ENCODE results near the gene MPPED2. TPM values are rescaled to one million over a fixed set of nuclear protein-coding genes. Genes with fewer than 3 reads are reported as not detected.

MPPED2 gene
- total RNA-seq, 1 donor from 2014 or later = 25.9 TPM

DNA sequence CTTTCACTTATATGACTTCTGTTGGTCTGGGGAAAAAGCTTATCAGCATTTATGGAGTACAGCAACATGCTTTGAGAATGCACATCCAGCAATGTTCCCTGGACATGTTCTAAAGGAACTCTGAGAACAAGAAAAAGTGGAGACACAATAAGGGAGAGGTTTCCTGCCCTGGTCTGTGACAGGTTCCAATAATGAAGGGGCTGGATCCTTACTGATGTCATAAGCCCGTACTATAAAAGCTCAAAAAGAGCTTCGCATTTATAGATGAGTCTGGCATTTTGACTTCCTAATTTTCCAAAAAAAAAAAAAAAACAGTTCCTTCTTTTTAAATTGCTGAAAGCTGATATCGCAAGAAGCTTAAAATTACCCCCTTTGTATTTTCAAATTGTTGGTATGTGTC lies 129.1 kb downstream of the MPPED2 start:
- Mint-ChIP-seq H3K9me3 (ENCODE audit: low read depth) (no peaks in the 10 kb centered on the region), H3K27ac (no peak overlapping the region), H3K4me1 (ENCODE audit: low read depth) (peaks cover 20% of the 10 kb centered on the region), H3K4me3 (ENCODE audit: low read depth) (no peak overlapping the region), H3K27me3 (no peaks in the 10 kb centered on the region), H3K36me3 (ENCODE audit: insufficient read depth) (peaks cover 3% of the 10 kb centered on the region)
- DNase-seq (ENCODE audit: low spot score, unreplicated experiment) = no peak
- TF ChIP-seq, protein P1, sequence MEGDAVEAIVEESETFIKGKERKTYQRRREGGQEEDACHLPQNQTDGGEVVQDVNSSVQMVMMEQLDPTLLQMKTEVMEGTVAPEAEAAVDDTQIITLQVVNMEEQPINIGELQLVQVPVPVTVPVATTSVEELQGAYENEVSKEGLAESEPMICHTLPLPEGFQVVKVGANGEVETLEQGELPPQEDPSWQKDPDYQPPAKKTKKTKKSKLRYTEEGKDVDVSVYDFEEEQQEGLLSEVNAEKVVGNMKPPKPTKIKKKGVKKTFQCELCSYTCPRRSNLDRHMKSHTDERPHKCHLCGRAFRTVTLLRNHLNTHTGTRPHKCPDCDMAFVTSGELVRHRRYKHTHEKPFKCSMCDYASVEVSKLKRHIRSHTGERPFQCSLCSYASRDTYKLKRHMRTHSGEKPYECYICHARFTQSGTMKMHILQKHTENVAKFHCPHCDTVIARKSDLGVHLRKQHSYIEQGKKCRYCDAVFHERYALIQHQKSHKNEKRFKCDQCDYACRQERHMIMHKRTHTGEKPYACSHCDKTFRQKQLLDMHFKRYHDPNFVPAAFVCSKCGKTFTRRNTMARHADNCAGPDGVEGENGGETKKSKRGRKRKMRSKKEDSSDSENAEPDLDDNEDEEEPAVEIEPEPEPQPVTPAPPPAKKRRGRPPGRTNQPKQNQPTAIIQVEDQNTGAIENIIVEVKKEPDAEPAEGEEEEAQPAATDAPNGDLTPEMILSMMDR (IDR thresholded peaks at IDR 0.05; ENCODE audit: unreplicated experiment) = no peak

DNA sequence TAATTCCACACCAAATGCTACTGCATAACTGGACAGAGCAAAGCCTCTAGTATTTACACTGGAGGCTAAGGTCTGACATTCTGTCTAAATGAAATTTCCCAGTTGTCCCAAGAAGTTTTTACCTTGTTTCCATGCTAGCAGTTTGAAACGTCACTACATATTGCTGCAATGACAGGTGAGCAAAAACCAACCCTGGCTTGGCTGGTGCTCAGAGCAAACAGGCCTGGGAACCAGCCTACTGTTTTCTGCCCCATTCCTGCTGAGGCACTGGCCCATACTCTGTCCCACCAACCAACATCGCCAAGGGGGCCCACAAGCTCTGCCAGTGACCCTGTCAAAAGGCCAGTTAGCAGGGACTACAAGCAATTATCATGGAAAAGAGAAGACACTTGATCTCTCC lies 131.1 kb downstream of the MPPED2 start:
- H3K4me3 Mint-ChIP-seq (ENCODE audit: low read depth) = no peak overlapping the region
- TF ChIP-seq, protein P1 (IDR thresholded peaks at IDR 0.05; ENCODE audit: unreplicated experiment) = no peak
- peaks cover 3% of the 10 kb centered on the region for H3K36me3 Mint-ChIP-seq (ENCODE audit: insufficient read depth)
- no peak for DNase-seq (ENCODE audit: low spot score, unreplicated experiment)
- H3K9me3 Mint-ChIP-seq (ENCODE audit: low read depth) = no peaks in the 10 kb centered on the region
- no peaks in the 10 kb centered on the region for H3K27me3 Mint-ChIP-seq
- peaks cover 20% of the 10 kb centered on the region for H3K4me1 Mint-ChIP-seq (ENCODE audit: low read depth)
- no peak overlapping the region for H3K27ac Mint-ChIP-seq

DNA sequence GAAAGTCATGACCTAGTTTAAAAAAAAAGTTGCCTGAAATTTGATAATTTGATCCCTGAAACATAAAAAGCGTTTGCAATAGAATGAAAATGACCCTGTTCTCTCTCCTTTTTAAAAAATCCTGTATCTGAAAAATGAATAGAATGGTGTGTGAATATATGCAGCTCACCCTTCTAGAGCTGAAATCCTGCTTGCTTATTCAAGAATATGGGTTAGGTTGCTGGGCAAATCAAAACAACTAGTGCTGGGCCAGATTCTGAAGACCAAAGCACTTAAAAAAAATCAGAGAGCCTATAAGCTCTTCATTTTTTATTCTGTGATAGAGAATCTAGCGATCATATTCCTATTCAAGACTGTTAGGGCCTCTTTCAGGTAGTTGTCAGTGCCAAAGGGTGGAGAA lies 131.6 kb downstream of the MPPED2 start:
- TF ChIP-seq, protein P1 (IDR thresholded peaks at IDR 0.05; ENCODE audit: unreplicated experiment) = no peak
- H3K4me1 Mint-ChIP-seq (ENCODE audit: low read depth) = peaks cover 20% of the 10 kb centered on the region
- no peak overlapping the region for H3K27ac Mint-ChIP-seq
- no peak for DNase-seq (ENCODE audit: low spot score, unreplicated experiment)
- peaks cover 3% of the 10 kb centered on the region for H3K36me3 Mint-ChIP-seq (ENCODE audit: insufficient read depth)
- H3K4me3 Mint-ChIP-seq (ENCODE audit: low read depth) = no peak overlapping the region
- H3K9me3 Mint-ChIP-seq (ENCODE audit: low read depth) = no peaks in the 10 kb centered on the region
- no peaks in the 10 kb centered on the region for H3K27me3 Mint-ChIP-seq

GRCh38 chr11:30454111-30454510 lies 132.0 kb downstream of the MPPED2 start:
- Mint-ChIP-seq H3K4me3 (ENCODE audit: low read depth) (no peak overlapping the region), H3K36me3 (ENCODE audit: insufficient read depth) (peaks cover 3% of the 10 kb centered on the region), H3K4me1 (ENCODE audit: low read depth) (peaks cover 20% of the 10 kb centered on the region), H3K27ac (no peak overlapping the region), H3K9me3 (ENCODE audit: low read depth) (no peaks in the 10 kb centered on the region), H3K27me3 (no peaks in the 10 kb centered on the region)
- TF ChIP-seq, protein P1 (IDR thresholded peaks at IDR 0.05; ENCODE audit: unreplicated experiment) = no peak
- no peak for DNase-seq (ENCODE audit: low spot score, unreplicated experiment)

- DNase-seq (ENCODE audit: low spot score, unreplicated experiment) = no peak
- Mint-ChIP-seq H3K4me1 (ENCODE audit: low read depth) (peaks cover 20% of the 10 kb centered on the region), H3K27ac (no peak overlapping the region), H3K9me3 (ENCODE audit: low read depth) (no peaks in the 10 kb centered on the region), H3K36me3 (ENCODE audit: insufficient read depth) (peaks cover 3% of the 10 kb centered on the region), H3K27me3 (no peaks in the 10 kb centered on the region), H3K4me3 (ENCODE audit: low read depth) (no peak overlapping the region)
- TF ChIP-seq, protein P1 (IDR thresholded peaks at IDR 0.05; ENCODE audit: unreplicated experiment) = no peak
Observed at GRCh38 chr11:30453705-30454104, 132.4 kb downstream of the MPPED2 start.
